Mammary epithelial cell (primary cell): ENCODE measurements around the gene CNTFR.

Experiments
- CTCF ChIP-seq, 2 donors: IDR thresholded peaks in 1 of 2; conservative IDR thresholded peaks in 1 of 2; 2 replicates each; pipeline ENCODE4 v1.5.1; 2011 to 2012; ENCODE audit warnings: inconsistent platforms in 2 of 2, low read length in 2 of 2, mild to moderate bottlenecking in 2 of 2, control low read depth in 1 of 2, low read depth in 1 of 2; ENCODE audit not compliant: insufficient read depth in 1 of 2; ENCODE audit errors: extremely low read depth in 1 of 2
- EZH2 ChIP-seq: IDR thresholded peaks from 2 replicates; pipeline ENCODE4 v1.6.1; 2012; ENCODE audit warnings: low read length, inconsistent platforms, borderline replicate concordance

- TF ChIP-seq CTCF (conservative IDR thresholded peaks at IDR 0.05 in 1 of 2, IDR thresholded peaks at IDR 0.05 in 1 of 2; ENCODE audit: extremely low read depth in 1 of 2, insufficient read depth in 1 of 2, low read depth in 1 of 2, low read length in 2 of 2) = no peak
- no peak for TF ChIP-seq EZH2
These were observed 65.2 kb downstream of the CNTFR start for GRCh38 chr9:34524349-34524748.
